DND-41 (cell line): ENCODE data around the gene PCF11.
A peak's percentile ranks its signal among the peaks of the same experiment; 100 is the strongest.

Experiments
- ATAC-seq: fragments of 200-7000 bp; cut with Tn5 transposase; 3 replicates; pipeline ENCODE4 v1.9.1; 2021; ENCODE audit warnings: low read depth; ENCODE audit not compliant: insufficient read depth
- DNase-seq: peaks from one replicate; pipeline ENCODE4 v3.0.0-alpha.2; 2020
- H2AFZ ChIP-seq: 2 replicates; pipeline ENCODE4 v1.6.0; 2012; ENCODE audit warnings: low read depth, low read length
- H3K27ac ChIP-seq: 2 replicates; pipeline ENCODE4 v1.5.1; 2012; ENCODE audit warnings: low read length, inconsistent platforms
- H3K27me3 ChIP-seq: fragments of 200-600 bp; sonication (generic); 2 replicates; pipeline ENCODE4 v1.6.0; 2012; ENCODE audit warnings: low read length, mild to moderate bottlenecking, inconsistent platforms; ENCODE audit not compliant: insufficient read depth, poor library complexity
- H3K36me3 ChIP-seq: 2 replicates; pipeline ENCODE4 v1.5.1; 2012; ENCODE audit warnings: low read length, inconsistent platforms; ENCODE audit not compliant: insufficient read depth
- H3K4me1 ChIP-seq: 2 replicates; pipeline ENCODE4 v1.5.1; 2012; ENCODE audit warnings: mild to moderate bottlenecking, low read length; ENCODE audit not compliant: insufficient read depth
- H3K4me2 ChIP-seq: 2 replicates; pipeline ENCODE4 v1.6.0; 2012; ENCODE audit warnings: mild to moderate bottlenecking, moderate library complexity, low read length, inconsistent platforms; ENCODE audit not compliant: insufficient read depth
- H3K4me3 ChIP-seq, 2 experiments: fragments of 200-600 bp in 1 of 2; shearing (Covaris generic) in 1 of 2; 2 replicates each; pipeline ENCODE4 v1.5.1; 2012 to 2016; ENCODE audit warnings: inconsistent platforms in 2 of 2, low read length in 2 of 2, mild to moderate bottlenecking in 2 of 2, low read depth in 1 of 2, moderate library complexity in 1 of 2
- H3K79me2 ChIP-seq: 2 replicates; pipeline ENCODE4 v1.6.0; 2012; ENCODE audit warnings: low read length, inconsistent platforms; ENCODE audit not compliant: insufficient read depth
- H3K9ac ChIP-seq: 2 replicates; pipeline ENCODE4 v1.6.0; 2012; ENCODE audit warnings: low read depth, mild to moderate bottlenecking, inconsistent platforms, low read length, moderate library complexity
- H3K9me3 ChIP-seq: 2 replicates; pipeline ENCODE4 v1.5.1; 2012; ENCODE audit warnings: low read length, moderate library complexity, mild to moderate bottlenecking, inconsistent platforms; ENCODE audit not compliant: insufficient read depth, severe bottlenecking
- H4K20me1 ChIP-seq: 2 replicates; pipeline ENCODE4 v1.6.0; 2012; ENCODE audit warnings: low read length; ENCODE audit not compliant: insufficient read depth
- CTCF ChIP-seq: IDR thresholded peaks from 2 replicates; pipeline ENCODE4 v1.5.1; 2012; ENCODE audit warnings: borderline replicate concordance, low read length, moderate library complexity, mild to moderate bottlenecking; ENCODE audit not compliant: poor library complexity, severe bottlenecking; ENCODE audit errors: extremely low read depth
- EZH2 ChIP-seq: IDR thresholded peaks from 3 replicates; pipeline ENCODE4 v1.6.1; 2012; ENCODE audit warnings: borderline replicate concordance, low read depth, mild to moderate bottlenecking, moderate library complexity, low read length, inconsistent platforms; ENCODE audit not compliant: severe bottlenecking

The PCF11 gene

GRCh38 chr11:83195143-83195466 is 38.2 kb downstream of the PCF11 start:
- no peaks in the 10 kb centered on the region for H3K27me3 ChIP-seq
- peak overlapping the region in 1 of 2 experiments; percentile 98; a peak in 2 of 4 replicates for H3K4me3 ChIP-seq
- peaks cover 16% of the 10 kb centered on the region for H3K79me2 ChIP-seq
- H3K9ac ChIP-seq, result peak overlapping the region; percentile 68; the same call in 1 of the 2 replicates
- H3K9me3 ChIP-seq, result no peaks in the 10 kb centered on the region
- TF ChIP-seq CTCF (no peak), EZH2 (no peak)
- H3K27ac ChIP-seq, result no peak overlapping the region
- H3K4me1 ChIP-seq, result peaks cover 29% of the 10 kb centered on the region
- peak overlapping the region; percentile 100 for H3K4me2 ChIP-seq
- ATAC-seq (no peak), DNase-seq (no peak)
- peaks cover 16% of the 10 kb centered on the region for H3K36me3 ChIP-seq
- no peaks in the 10 kb centered on the region; the same call in 1 of the 2 replicates for H4K20me1 ChIP-seq
- peak overlapping the region; percentile 96 for H2AFZ ChIP-seq

GRCh38 chr11:83195649-83196048 is 38.7 kb downstream of the PCF11 start:
- Histone ChIP-seq H3K27ac (no peak overlapping the region), H3K9ac (no peak overlapping the region), H3K4me3 (no peak overlapping the region), H3K4me1 (peaks cover 29% of the 10 kb centered on the region), H3K79me2 (peaks cover 16% of the 10 kb centered on the region), H3K9me3 (no peaks in the 10 kb centered on the region), H3K27me3 (no peaks in the 10 kb centered on the region), H3K4me2 (peak overlapping the region; percentile 100; the same call in 1 of the 2 replicates), H2AFZ (no peak overlapping the region), H3K36me3 (peaks cover 14% of the 10 kb centered on the region), H4K20me1 (no peaks in the 10 kb centered on the region; the same call in 1 of the 2 replicates)
- ATAC-seq, result no peak
- DNase-seq, result no peak
- no peak for TF ChIP-seq CTCF
- no peak for TF ChIP-seq EZH2

GRCh38 chr11:83200035-83200434 is 43.1 kb downstream of the PCF11 start:
- Histone ChIP-seq H3K9me3 (no peaks in the 10 kb centered on the region), H3K79me2 (no peaks in the 10 kb centered on the region), H3K9ac (no peak overlapping the region), H3K36me3 (no peaks in the 10 kb centered on the region), H3K27me3 (no peaks in the 10 kb centered on the region), H3K4me1 (peaks cover 5% of the 10 kb centered on the region), H3K4me3 (no peak overlapping the region), H3K27ac (no peak overlapping the region), H3K4me2 (no peak overlapping the region), H4K20me1 (no peaks in the 10 kb centered on the region), H2AFZ (no peak overlapping the region)
- DNase-seq (no peak), ATAC-seq (no peak)
- TF ChIP-seq CTCF, result no peak

GRCh38 chr11:83205608-83206185 is 48.8 kb downstream of the PCF11 start:
- no peaks in the 10 kb centered on the region for H3K79me2 ChIP-seq
- DNase-seq, result no peak
- no peak for ATAC-seq
- H3K4me2 ChIP-seq, result no peak overlapping the region
- TF ChIP-seq CTCF (no peak), EZH2 (no peak)
- H3K4me1 ChIP-seq, result no peaks in the 10 kb centered on the region
- H4K20me1 ChIP-seq, result no peaks in the 10 kb centered on the region
- no peak overlapping the region for H3K27ac ChIP-seq
- H3K4me3 ChIP-seq, result no peak overlapping the region
- H3K9ac ChIP-seq, result no peak overlapping the region
- H2AFZ ChIP-seq, result no peak overlapping the region
- H3K9me3 ChIP-seq, result no peaks in the 10 kb centered on the region
- no peaks in the 10 kb centered on the region for H3K27me3 ChIP-seq
- no peaks in the 10 kb centered on the region for H3K36me3 ChIP-seq
